IMR-90 (cell line): ENCODE results near the gene AGAP1. TPM values are rescaled to one million over a fixed set of nuclear protein-coding genes. Genes with fewer than 3 reads are reported as not detected.

Experiments used
- ATAC-seq: fragments of 200-7000 bp; cut with Tn5 transposase; 2 replicates; pipeline ENCODE4 v1.9.1; 2020; ENCODE audit warnings: low read depth, mild to moderate bottlenecking, moderate library complexity
- BruUV-seq: library from RNA; stranded (reverse); fragments of 400-500 nt; replicated peaks from 2 replicates; lab custom pipeline; 2021; lab: Mats Ljungman, UMichigan
- CTCF ChIA-PET: fragments of 300-600 bp; formaldehyde crosslinking; extraction: SDS; loops from one replicate; lab custom pipeline; 2021; ENCODE audit warnings: antibody characterized with exemption; lab: Yijun Ruan, JAX
- POLR2A ChIA-PET: fragments of 300-600 bp; sonication (Branson Sonifier 250); formaldehyde crosslinking; loops from one replicate; lab custom pipeline; 2022; ENCODE audit warnings: antibody characterized with exemption; ENCODE audit not compliant: unreplicated experiment; lab: Charles Lee
- DNase-seq: peaks from one replicate; pipeline ENCODE4 v3.0.0; 2013
- H2AFZ ChIP-seq: replicated peaks from 2 replicates; pipeline ENCODE3; 2013; ENCODE audit warnings: low read length, mild to moderate bottlenecking; ENCODE audit not compliant: poor library complexity
- H2AK5ac ChIP-seq: 2 replicates; pipeline ENCODE4 v1.6.1; 2013; ENCODE audit warnings: low read depth, low read length, inconsistent platforms
- H2AK9ac ChIP-seq: replicated peaks from 2 replicates; pipeline ENCODE3; 2013; ENCODE audit warnings: mild to moderate bottlenecking, low read depth, low read length, moderate library complexity; ENCODE audit not compliant: poor library complexity
- H2BK120ac ChIP-seq: 2 replicates; pipeline ENCODE4 v1.6.1; 2013; ENCODE audit warnings: low read depth, low read length, inconsistent platforms
- H2BK15ac ChIP-seq: 3 replicates; pipeline ENCODE4 v1.6.1; 2013; ENCODE audit warnings: low read depth, low read length, inconsistent platforms
- H2BK20ac ChIP-seq: 2 replicates; pipeline ENCODE4 v1.6.1; 2013; ENCODE audit warnings: low read depth, mild to moderate bottlenecking, inconsistent platforms, low read length, moderate library complexity
- H2BK5ac ChIP-seq: 2 replicates; pipeline ENCODE4 v1.6.1; 2013; ENCODE audit warnings: mild to moderate bottlenecking, low read depth, low read length, inconsistent platforms; ENCODE audit not compliant: poor library complexity, severe bottlenecking
- H3K14ac ChIP-seq: replicated peaks from 2 replicates; pipeline ENCODE4 v1.6.1; 2013; ENCODE audit warnings: low read depth, low read length, inconsistent platforms
- H3K18ac ChIP-seq: 2 replicates; pipeline ENCODE4 v1.6.1; 2013; ENCODE audit warnings: low read depth, low read length, control low read depth
- H3K23ac ChIP-seq: 2 replicates; pipeline ENCODE4 v1.6.1; 2013; ENCODE audit warnings: low read depth, low read length, inconsistent platforms
- H3K27ac ChIP-seq: 2 replicates; pipeline ENCODE4 v1.5.1; 2013; ENCODE audit warnings: mild to moderate bottlenecking, control low read depth, low read length; ENCODE audit not compliant: insufficient read depth
- H3K27me3 ChIP-seq: 2 replicates; pipeline ENCODE4 v1.6.1; 2013; ENCODE audit warnings: low read length; ENCODE audit not compliant: control insufficient read depth, insufficient read depth
- H3K36me3 ChIP-seq: 2 replicates; pipeline ENCODE4 v1.6.1; 2013; ENCODE audit warnings: low read length, mixed read lengths; ENCODE audit not compliant: control insufficient read depth, insufficient read depth
- H3K4ac ChIP-seq: 2 replicates; pipeline ENCODE4 v1.6.1; 2013; ENCODE audit warnings: low read depth, low read length, inconsistent platforms
- H3K4me1 ChIP-seq: 2 replicates; pipeline ENCODE4 v1.6.1; 2013; ENCODE audit warnings: low read length, mixed read lengths; ENCODE audit not compliant: control insufficient read depth, insufficient read depth
- H3K4me2 ChIP-seq: 2 replicates; pipeline ENCODE4 v1.6.1; 2013; ENCODE audit warnings: low read depth, mild to moderate bottlenecking, control low read depth, low read length, moderate library complexity
- H3K4me3 ChIP-seq: 2 replicates; pipeline ENCODE4 v1.5.1; 2013; ENCODE audit warnings: low read depth, mild to moderate bottlenecking, control low read depth, low read length, moderate library complexity; ENCODE audit not compliant: insufficient read depth
- H3K56ac ChIP-seq: 2 replicates; pipeline ENCODE4 v1.6.1; 2013; ENCODE audit warnings: low read length, inconsistent platforms; ENCODE audit not compliant: insufficient read depth; ENCODE audit errors: extremely low read depth
- H3K79me1 ChIP-seq, 2 experiments: 2 replicates each; pipeline ENCODE4 v1.6.1; 2013; ENCODE audit warnings: low read length in 2 of 2, inconsistent platforms in 1 of 2, low read depth in 1 of 2
- H3K9ac ChIP-seq: 2 replicates; pipeline ENCODE4 v1.6.1; 2013; ENCODE audit warnings: low read depth, low read length, control low read depth
- H3K9me1 ChIP-seq: 2 replicates; pipeline ENCODE4 v1.6.1; 2013; ENCODE audit warnings: low read length, inconsistent platforms; ENCODE audit not compliant: insufficient read depth
- H3K9me3 ChIP-seq: 2 replicates; pipeline ENCODE4 v1.6.1; 2013; ENCODE audit warnings: low read length; ENCODE audit not compliant: control insufficient read depth, insufficient read depth
- H4K20me1 ChIP-seq: 2 replicates; pipeline ENCODE4 v1.6.1; 2013; ENCODE audit warnings: low read length, inconsistent platforms; ENCODE audit not compliant: insufficient read depth
- H4K5ac ChIP-seq: 2 replicates; pipeline ENCODE4 v1.6.1; 2013; ENCODE audit warnings: mild to moderate bottlenecking, low read depth, low read length, control low read depth
- H4K8ac ChIP-seq, 2 experiments: 2 replicates each; pipeline ENCODE4 v1.6.1; 2013; ENCODE audit warnings: low read depth in 2 of 2, low read length in 2 of 2, control low read depth in 1 of 2, inconsistent platforms in 1 of 2
- H4K91ac ChIP-seq: 2 replicates; pipeline ENCODE4 v1.6.1; 2013; ENCODE audit warnings: low read depth, low read length, inconsistent platforms; ENCODE audit not compliant: insufficient read depth
- CEBPB ChIP-seq: IDR thresholded peaks from 2 replicates; pipeline ENCODE4 v1.6.1; 2012; ENCODE audit warnings: low read depth, low read length, improper control_type of control experiment
- RCOR1 ChIP-seq: IDR thresholded peaks from 2 replicates; pipeline ENCODE4 v1.6.1; 2012; ENCODE audit warnings: mild to moderate bottlenecking, low read length, improper control_type of control experiment; ENCODE audit not compliant: insufficient replicate concordance
- WGBS, 2 experiments: methylation state at CpG; one replicate each; pipeline versions ENCODE4 v1.1.5 to v1.1.7; 2013; ENCODE audit warnings: missing lambda C conversion rate in 2 of 2; ENCODE audit not compliant: insufficient read length in 1 of 2; ENCODE audit errors: extremely low coverage in 2 of 2; 5-methylcytosine and 5-hydroxymethylcytosine counted together
- dilution Hi-C: fragments of 300-500 bp; cut with HindIII; formaldehyde crosslinking; loops from one replicate; pipeline ENCODE4 v1.14.3; 2018; ENCODE audit warnings: low sequenced_read_pairs; ENCODE audit not compliant: unreplicated experiment
- in situ Hi-C: fragments of 300-500 bp; cut with MboI; formaldehyde crosslinking; loops from 3 replicates; pipeline ENCODE4 v1.14.3; 2019; ENCODE audit warnings: low sequenced_read_pairs, inconsistent platforms, mixed read lengths
- intact Hi-C: fragments of 100-400 bp; cut with micrococcal nuclease; formaldehyde crosslinking; loops from 2 replicates; pipeline ENCODE4 v1.10.0; 2022
- polyA plus RNA-seq, 3 experiments: library from polyadenylated mRNA; depleted of rRNA; stranded (reverse); fragments of >200 nt; gene quantifications; 2 replicates each; pipeline ENCODE4 v1.2.3, GENCODE V29; 2012; ENCODE audit warnings: low replicate concordance in 1 of 3
- total RNA-seq: library from RNA; depleted of rRNA; stranded (reverse); fragments of >200 nt; gene quantifications from 2 replicates; pipeline ENCODE4 v1.2.3, GENCODE V29; 2012
- TF ChIP-seq, protein P1 (sequence below): fragments of 150-350 bp; IDR thresholded peaks from 2 replicates; pipeline ENCODE4 v1.6.1; 2016; ENCODE audit warnings: low read depth, mild to moderate bottlenecking, low read length, moderate library complexity, borderline replicate concordance

Gene AGAP1
- total and polyA plus RNA-seq, 2 of the 4 experiments (the other 2 are of a cell fraction): 15.1 to 16.4 TPM

- Histone ChIP-seq H3K4me3 (no peak overlapping the region), H3K56ac (no peak overlapping the region), H3K9me3 (no peaks in the 10 kb centered on the region), H3K14ac (no peak overlapping the region), H4K91ac (no peak overlapping the region), H4K8ac (no peak overlapping the region), H3K4me2 (no peak overlapping the region), H2BK20ac (no peak overlapping the region), H2AK9ac (no peak overlapping the region), H2AFZ (no peak overlapping the region), H3K4me1 (0 out of 2 replicates have a peak, but pooled peaks cover 2% of the 10 kb centered on the region), H2BK15ac (no peak overlapping the region), H3K23ac (no peak overlapping the region), H3K36me3 (no peaks in the 10 kb centered on the region), H3K27ac (no peak overlapping the region), H4K20me1 (0 out of 2 replicates have a peak, but pooled peaks cover 3% of the 10 kb centered on the region), H2AK5ac (no peak overlapping the region), H4K5ac (no peak overlapping the region), H2BK5ac (no peak overlapping the region), H3K79me1 (peaks cover 4 to 7% of the 10 kb centered on the region in 2 experiments; a peak in 2 of 4 replicates), H3K4ac (no peak overlapping the region), H3K27me3 (no peaks in the 10 kb centered on the region), H3K9ac (no peak overlapping the region), H3K9me1 (peaks cover 8% of the 10 kb centered on the region), H3K18ac (no peak overlapping the region), H2BK120ac (no peak overlapping the region)
- ATAC-seq (no peak), DNase-seq (no peak)
- in situ Hi-C loops (no loop called here), dilution Hi-C loops (no loop called here), intact Hi-C loops (no loop called here)
- ChIA-PET CTCF (no interaction called here), POLR2A (no interaction called here)
- WGBS, 2 experiments: no CpG with 5 or more reads among the region's 11 CpGs
- no TSS peak for BruUV-seq
- TF ChIP-seq, protein P1, sequence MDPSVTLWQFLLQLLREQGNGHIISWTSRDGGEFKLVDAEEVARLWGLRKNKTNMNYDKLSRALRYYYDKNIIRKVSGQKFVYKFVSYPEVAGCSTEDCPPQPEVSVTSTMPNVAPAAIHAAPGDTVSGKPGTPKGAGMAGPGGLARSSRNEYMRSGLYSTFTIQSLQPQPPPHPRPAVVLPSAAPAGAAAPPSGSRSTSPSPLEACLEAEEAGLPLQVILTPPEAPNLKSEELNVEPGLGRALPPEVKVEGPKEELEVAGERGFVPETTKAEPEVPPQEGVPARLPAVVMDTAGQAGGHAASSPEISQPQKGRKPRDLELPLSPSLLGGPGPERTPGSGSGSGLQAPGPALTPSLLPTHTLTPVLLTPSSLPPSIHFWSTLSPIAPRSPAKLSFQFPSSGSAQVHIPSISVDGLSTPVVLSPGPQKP: no peak
- TF ChIP-seq CEBPB (no peak), RCOR1 (no peak)
Observed at GRCh38 chr2:235852526-235852920, 358.7 kb downstream of the AGAP1 start.
